T1000 (cell line): ENCODE results near the gene FOXP1.

ENCODE experiments used
- DNase-seq: peaks from one replicate; lab custom pipeline; 2025; ENCODE audit warnings: mixed read lengths; lab: John Stamatoyannopoulos, UW

Gene FOXP1

DNA sequence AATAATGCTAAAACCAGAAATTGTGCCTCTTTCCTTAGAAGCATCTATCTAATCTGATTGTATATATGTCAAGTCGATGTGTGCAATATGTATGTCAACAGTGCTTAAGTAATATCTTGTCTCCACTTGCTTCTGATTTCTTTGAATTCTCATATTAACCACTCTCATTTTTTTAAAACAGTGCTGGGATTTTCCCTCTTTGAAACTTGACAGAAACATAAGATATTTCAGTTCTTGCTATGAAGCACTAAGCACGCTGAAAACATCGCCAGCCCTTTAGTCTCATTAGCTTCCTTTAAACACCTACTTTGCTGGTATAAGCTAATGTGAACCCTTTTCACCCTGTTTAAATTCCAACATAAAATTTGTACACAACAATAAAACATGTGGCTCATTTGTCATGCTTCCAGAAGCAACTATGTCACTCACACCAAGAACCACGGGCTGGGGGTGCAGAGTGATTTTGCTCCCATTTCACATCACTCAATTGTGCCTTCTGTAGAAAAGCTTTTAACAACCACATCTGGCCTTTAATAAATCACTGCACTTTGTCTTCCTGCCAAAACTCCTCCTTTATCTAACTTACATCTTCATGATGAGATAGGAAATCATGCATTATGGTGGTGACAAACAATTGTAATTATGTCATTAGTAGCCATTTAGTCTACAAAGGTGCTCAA is 185.2 kb downstream of the FOXP1 start:
- DNase-seq = no peak

DNA sequence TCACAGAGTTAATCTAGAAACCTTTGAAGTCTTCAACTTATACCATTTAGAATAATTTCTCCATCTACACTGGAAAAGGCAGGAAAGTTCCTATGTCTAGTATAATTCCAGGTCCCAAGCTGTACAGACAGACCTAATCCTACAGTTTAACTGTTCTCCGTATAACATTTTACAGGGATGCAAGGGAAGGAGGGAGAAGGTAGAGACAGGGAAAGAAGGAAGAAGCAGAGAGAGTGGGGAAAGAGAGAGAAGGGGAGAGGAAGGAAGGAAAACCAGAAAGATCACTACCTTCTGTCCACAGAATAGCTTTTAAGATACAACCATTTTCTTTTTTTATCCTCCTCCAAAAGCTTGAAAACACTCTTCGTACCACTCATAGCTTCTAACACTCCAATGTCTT is 185.8 kb downstream of the FOXP1 start:
- DNase-seq = no peak

DNA sequence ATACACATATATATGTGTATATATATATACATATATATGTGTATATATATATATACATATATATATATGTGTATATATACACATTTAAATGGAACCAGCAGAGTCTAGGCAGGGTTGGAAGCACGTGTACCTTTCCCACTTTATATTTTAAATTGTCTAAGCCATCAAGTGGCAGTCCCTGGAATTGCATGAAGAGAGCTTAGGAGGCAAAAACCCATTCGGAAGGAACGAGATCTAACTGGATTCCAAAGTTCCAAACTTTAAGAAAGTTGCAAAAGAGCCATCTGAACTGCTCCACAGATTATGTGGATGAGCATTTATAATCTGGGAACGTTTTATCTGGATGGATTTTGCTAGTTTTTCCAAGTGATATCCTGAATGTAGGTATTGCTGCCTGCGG is 186.5 kb downstream of the FOXP1 start:
- no peak for DNase-seq

DNA sequence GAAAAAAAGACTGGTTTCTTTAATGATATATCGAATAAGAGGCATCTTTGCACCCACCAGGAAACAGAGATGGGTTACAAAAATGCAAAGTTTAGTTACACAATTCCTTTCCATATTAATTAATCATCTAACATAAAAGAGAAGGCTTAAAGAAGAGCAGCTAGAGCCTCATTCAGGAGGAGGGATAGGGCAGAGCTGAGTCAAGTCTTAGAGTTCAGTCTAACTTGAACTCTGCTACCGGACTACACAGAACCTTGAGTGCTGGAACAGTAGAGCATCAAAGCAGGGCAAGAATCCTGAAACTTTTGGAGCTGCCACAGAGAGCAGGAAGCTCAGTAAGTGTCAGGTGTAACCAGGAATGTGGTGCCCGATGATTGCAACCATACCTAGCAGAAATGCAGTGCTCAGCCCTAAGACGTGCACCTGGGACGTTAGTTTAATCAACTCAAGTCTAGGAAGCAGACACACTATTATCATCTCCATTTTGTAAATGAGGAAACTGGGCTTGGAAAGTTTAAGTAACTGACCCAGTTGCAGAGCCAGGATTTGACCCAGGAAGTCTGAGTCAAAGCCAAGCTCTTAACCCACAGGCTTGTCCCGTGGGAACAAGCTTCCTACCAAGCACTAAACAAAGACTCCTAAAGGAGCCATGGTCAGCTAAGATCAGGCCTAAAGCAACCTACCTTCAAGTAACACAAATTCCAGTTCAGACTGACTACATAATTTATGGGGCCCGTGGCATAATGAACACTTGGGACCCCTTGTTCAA is 187.4 kb downstream of the FOXP1 start:
- no peak for DNase-seq

DNA sequence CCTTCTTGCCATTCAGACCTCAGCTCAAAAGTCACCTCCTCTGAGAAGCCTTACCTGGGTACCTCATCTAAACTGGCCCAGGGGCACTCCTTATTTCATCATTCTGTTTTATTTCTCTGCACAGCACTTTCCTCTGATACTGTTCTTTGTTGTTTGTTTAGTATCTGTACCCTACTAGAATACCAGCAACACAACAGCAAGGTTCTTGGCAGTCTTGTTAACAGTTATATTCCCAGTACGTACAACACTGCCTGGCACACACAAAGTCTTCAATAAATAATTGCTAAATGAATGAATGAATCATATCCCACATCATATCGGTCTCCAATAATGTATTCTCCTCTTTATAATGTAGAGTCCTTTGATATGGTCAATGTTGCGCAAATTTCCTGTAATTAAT is 188.1 kb downstream of the FOXP1 start:
- no peak for DNase-seq

DNA sequence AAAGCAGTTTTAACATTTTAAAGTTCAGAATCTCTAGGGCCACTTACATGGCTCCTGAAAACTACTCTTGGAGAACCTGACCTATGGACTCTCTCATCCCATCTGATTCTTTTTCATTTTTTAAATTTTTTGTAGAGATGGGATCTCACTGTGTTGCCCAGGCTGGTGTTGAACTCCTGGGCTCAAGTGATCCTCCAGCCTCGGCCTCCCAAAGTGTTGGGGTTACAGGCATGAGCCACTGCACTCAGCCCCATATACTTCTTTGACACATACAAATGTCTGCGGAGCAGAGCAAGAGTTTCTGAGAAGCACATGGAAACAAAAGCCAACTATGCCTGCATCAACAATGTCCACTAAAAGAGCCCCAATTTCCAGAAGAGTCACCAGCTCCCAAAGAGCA is 189.8 kb downstream of the FOXP1 start:
- no peak for DNase-seq

DNA sequence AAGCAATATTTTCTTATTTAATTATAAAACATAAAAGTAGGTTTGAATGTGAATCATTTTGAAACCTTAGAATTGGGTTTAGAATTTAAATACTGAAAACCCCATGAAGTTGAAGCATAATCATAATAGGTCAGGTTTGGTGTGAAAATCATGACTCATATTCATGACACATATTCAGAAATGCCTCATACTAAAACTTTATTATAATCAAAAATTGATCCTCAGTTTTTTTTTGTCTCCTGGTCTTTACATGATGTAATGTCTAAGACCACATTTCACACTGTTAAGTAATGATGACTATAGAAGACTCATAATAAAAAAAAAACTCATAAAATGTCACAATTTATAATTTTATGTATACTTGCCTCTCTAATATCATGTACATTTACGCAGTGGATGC is 190.4 kb downstream of the FOXP1 start:
- no peak for DNase-seq

DNA sequence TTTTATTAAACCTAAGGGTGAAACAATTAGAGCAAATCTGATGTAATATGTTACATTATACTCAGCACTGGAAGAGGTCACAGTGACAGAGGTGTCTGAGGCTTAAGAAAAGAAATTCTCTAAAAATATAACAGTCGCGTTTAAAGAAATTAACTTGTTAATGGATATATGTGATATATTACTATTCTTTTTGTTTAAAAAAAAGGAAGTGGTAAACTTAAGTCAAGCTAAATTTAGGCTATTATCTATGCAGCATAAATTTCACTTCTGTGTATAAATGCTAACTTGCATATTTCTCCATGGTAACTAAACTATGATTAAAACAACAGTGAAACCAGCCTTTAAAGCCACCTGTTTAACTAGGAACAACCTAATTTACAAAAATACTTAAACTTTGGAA is 191.3 kb downstream of the FOXP1 start:
- DNase-seq = no peak

DNA sequence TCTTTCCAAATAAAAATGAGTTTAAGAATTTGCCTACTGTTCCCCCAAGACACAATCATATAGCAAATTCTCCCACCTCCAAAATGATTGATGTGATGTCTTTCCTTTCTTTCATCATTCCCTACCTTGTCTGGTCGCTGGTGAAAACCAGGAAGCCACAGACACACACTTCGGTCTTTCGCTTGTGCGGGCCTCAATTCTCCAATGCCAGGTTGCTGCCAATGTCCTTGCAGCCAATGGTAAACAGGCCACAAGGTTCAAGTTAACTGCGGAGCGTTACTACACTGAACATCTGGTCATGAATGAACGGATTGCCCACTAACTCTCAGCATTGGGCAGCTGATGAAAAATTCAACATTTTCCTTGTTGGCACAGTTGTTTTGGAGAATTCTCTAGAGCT is 192.2 kb downstream of the FOXP1 start:
- DNase-seq = no peak

DNA sequence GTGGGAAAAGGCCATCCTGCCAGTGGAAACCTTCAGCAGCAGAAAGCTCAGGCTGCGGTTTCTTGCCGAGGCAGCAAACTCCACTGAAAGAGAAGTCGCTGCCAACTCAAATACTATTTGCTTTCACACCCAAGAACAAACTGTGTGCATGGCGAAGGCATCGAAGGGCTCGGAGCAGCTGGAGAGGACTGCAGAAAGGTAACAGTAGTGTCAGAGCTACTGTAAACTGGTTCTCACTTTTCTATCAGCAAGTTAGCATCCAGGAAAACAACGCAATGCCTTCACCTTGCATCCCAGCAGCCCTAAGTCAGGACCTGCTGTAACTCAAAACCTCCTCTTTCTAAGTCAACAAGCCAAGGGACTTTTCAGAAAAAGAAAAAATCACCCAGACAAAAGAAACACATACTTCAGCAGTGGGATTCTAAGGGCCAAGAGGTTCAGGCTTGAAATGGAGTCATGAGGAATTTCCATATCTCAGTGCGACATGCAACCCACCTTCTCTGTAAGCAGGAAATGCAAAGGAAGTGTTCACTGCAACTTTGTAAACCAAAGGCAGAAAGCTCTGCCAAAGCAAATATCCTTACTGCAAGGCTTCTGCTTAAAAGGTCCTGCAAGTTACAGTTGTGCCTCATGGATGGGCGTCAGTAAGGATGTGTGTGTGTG is 193.5 kb downstream of the FOXP1 start:
- no peak for DNase-seq

DNA sequence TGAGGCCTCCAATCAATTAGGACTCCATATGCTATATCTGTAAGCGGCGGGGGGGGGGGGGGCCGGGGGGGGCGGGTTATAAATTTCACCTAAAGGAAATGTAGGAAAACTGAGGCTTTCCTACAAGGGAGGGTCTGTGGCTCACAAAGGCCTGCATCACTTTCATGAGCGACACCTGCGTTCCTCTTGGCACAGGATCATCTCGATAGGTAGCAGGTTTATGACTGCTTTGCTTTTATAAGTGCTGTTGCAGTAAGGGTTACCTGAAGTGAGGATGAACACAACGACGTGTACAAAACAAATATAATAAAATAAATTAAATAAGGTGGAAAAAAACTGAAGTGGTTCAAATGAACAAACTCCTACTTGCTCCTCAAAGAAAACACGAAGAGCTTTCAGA is 194.3 kb downstream of the FOXP1 start:
- DNase-seq = no peak

DNA sequence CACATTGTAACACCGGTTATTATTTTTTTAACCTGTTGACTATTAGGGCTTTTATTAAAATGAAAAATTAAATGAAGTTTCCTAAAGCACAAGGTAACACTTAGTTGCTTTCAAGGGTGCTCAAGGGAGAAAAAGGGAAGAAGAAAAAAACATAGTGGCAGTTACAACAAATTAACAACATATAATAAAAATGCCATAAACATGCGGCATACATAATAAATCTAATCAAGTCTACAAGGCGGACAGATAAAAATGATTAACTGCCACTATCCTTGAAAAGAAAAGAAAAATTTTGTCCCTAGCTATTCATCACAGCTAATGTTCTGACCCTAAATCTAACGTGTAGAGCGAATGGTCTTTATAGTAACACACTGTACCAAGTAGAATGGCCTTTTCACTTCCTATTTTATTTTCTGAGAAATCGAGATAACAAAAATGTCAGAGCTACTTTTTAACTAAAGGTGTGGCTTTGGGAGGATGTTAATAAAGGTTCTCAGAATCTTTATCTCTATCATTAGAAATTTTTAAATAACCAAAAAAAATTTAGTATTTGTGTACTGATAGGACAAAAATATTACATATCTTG is 194.9 kb downstream of the FOXP1 start:
- no peak for DNase-seq

DNA sequence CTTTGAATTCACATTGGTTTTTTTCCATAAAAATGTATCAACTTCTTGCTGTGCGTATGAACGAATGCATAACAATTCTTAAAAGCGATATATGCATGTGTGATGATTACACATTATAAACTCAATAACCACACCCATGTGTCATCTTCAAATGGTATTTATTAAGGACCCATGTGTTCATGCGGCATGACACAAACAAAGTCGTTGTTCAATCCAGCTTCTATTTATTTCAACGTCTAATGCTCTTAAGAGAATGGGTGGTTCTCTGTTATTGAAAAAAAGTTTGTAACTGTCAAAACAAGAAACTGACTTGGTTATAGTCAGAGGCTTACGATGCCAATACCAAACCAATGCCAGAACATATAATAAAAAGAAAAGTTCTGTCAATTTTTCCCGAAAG is 195.9 kb downstream of the FOXP1 start:
- no peak for DNase-seq

DNA sequence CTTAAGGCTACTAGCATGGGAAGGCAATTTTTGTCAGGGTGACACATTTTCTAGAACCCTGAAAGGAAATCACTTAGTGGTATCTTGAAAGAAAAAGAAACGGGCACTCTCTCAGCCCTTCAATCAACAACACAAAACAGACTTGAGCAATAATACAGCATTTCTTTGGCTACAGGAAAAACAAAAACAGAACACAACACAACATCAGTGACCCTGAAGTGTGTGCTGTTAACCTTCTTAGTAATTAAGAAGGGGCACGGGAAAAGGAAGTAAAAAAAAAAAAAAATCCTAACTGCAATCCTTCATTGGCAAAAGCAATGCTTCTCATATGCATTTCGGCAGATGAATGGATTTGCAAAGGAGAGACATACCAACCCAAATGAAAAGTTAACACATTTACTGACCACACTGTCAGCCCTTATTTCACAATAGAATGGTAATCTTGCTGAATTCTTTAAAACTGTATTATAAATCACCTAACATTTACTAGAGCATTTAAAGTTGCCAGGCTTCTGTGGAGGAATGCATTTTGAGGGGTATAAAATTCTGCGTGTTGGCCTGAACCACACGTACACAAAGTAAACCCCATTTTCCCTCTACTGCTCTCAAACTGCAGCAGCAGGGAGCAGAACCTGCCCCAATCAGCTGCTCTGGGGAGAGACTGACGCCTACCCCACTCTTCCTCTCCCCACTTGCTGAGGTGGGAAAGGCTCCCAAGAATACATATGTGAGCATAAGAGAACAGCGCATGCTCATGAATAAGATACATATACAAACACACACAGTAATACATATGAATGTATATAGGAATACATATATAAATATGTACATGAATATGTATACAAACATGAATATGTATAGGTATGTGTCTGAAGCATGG is 198.5 kb downstream of the FOXP1 start:
- DNase-seq = no peak

DNA sequence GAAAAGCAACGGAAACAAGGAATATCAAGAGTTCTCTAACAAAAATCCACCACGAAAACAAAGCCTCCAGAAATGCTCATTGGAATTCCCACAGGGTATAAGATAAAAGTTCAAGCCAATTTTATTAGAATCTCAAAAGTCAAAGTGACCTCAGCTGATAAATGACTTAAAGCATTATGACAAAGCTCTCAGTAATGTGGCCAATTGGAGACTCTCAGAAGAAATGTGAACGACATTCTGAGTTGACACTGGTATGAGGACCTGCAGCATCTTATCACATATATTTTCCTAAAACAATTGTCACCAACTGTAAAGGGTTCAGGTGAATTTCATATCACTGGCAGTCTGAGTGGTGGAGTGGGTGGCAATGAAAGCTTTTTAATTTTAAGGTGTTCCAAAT is 199.1 kb downstream of the FOXP1 start:
- DNase-seq = no peak

DNA sequence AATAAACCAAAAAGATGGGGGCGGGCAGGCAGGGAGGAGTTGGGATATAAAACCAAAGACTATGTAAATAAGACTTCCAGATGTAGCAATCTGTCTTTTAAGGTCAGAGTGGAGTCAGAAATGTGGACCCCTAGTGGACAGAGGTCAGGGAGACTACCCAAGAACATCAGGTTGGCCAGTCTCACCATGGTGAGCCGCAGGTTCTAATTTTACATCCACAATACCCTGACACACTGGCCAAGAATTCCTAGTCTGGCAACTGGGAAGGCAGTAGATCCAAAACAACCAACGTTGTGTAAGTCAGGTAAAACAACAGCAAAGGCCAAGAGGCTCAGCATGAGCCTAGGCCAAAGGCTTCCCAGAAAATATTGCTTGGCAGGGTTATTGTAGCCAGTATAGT is 203.4 kb downstream of the FOXP1 start:
- no peak for DNase-seq

DNA sequence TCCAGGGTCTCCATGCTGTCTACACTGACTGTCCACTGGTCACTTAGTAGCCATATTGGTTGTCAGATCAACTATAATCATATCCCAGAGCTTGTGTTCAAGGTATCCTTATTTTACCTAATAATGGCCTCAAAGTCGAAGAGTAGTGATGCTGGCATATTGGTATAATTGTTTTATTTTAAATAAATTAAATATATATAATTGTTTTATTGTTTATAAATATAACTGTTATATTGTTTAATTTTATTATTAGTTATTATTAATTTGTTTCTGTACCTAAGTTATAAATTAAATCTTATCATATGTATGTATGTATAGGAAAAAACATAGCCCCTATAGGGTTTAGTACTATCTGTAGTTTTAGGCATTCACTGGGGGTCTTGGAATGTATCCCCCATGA is 205.0 kb downstream of the FOXP1 start:
- no peak for DNase-seq

DNA sequence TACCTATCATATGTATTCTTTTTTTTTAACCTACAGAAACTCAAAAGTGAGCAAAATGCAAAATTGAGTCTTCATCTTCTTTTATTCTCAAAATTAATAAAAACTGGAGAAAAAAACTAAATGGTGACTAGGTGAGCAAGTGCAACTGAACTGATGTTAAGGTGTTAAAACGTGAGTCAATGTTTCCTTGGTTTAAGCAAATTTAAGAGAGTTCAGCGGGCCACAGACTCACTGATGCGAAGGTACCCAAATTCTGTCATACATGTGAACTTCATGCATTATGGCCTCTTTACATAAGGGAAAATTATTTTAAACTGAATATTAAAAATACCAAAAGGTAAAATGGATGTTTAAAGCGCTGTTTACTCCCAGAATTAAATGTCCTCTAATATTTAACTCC is 206.6 kb downstream of the FOXP1 start:
- no peak for DNase-seq

DNA sequence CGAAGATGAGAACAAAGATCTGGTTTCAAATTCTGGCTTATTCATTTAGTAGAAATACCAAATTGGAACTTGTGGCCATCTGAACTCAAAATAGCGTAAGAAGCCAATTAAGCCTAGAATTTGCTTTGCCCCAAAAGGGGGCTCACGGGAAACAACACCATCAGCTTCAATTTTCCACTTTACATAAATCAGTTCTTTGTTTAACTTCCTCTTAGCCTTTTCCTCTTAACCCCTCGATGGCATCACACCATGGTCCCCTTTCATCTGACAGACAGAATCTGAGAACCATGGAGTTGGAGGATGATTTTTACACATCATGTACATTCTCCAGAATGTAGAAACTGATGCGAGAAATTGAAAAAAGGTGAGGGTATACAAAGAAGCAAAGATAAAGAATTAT is 207.0 kb downstream of the FOXP1 start:
- DNase-seq = no peak

DNA sequence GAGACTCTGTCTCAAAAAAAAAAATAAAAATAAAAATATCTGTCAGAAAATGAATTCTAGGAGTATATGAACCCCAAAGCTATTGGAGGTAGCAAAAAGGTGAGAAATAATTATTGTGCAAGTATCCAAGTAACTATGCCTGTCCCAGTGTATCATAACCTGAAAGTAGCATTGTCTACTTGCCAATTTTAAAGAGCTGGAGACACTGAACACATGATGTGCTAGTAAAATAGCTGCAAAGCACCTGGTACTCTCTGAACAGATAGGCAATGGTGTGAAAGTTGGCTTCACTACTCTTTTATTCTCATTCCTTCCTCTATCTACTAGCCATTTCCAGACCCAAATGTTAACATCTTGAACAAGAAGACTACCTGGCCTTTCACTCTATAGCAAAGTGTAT is 208.9 kb downstream of the FOXP1 start:
- DNase-seq = no peak

DNA sequence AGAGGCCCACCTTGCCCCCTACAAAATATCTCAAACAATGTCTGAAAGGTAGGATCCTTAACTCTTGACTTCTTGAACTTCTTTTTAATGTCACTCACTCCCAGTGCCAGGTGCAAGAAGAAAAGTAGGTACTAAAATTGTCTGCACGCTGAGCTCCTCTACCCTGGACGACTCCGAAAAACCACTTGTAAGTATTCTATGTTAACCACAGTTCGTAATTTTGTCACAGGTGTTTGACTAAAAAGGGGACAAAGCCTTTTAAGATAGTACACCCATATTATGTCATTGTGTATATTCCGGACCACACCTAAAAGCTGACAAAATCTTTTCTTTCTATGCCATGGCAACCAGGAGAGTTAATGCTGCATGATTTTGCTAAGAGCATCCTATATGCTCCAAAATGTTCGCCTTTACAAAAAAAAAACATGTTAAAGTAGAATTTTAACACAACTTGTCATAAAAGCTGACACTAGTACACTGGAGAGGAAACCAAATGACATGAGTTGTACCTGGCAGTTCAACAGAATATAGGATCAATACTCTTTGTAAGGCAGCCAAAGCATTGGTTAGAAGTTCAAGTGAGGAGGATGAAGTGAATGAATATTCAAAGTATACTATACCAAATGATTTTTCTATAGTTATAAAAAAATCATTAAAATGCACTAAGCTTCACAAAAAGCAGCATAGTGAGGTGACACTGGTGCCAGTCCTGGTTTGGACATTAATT is 210.5 kb downstream of the FOXP1 start:
- no peak for DNase-seq
